SU-DHL-6 (cell line): ENCODE data around the gene APCS.

Experiments used
- CTCF ChIP-seq: fragments of 200-600 bp; sonication (generic); IDR thresholded peaks from one replicate; pipeline ENCODE4 v1.5.1; 2017; ENCODE audit warnings: antibody characterized with exemption, mild to moderate bottlenecking, low read length, moderate library complexity; ENCODE audit not compliant: insufficient read depth, poor library complexity, severe bottlenecking
- EZH2phosphoT487 ChIP-seq: fragments of 200-600 bp; sonication (generic), shearing (Covaris generic); conservative IDR thresholded peaks from 2 replicates; pipeline ENCODE4 v1.6.1; 2018; ENCODE audit warnings: mild to moderate bottlenecking, antibody characterized with exemption, low read length, moderate library complexity, mixed read lengths

DNA sequence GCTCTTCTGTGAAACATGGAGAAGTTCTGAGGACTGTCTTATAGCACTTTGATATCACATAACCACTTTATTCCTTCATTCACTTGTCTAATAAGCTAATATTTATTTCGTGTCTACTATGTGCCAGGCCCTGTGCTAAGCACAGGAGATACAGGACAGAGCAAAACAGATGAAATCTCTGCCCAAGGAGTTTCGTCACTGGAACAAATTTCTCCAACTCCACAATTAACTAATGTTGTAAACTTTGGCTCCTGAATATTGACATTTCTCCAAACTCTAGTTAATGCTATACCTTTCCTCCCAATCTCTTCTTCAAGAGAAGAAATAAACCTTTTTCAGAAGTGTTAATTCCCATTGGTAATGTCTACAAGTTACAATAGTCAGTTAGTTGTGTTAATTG, 27.0 kb upstream of the APCS start:
- no peak for TF ChIP-seq CTCF
- TF ChIP-seq EZH2phosphoT487, result no peak
